ENCODE data around the gene PRSS27. TPM values are rescaled to one million over a fixed set of nuclear protein-coding genes. Genes with fewer than 3 reads are reported as not detected.

Gene PRSS27
- 191 TPM for total RNA-seq

GRCh38 chr16:2720064-2720457 lies at the start of gene PRSS27:
Gene PRSS27, minus strand, starts transcription at chr16:2720224. Its CDS starts 64 bp downstream, at chr16:2720160.
- peak; percentile 50 for ATAC-seq

- ATAC-seq, result peak; percentile 80
Observed at GRCh38 chr16:2769675-2770056, 49.6 kb upstream of the PRSS27 start.

- ATAC-seq, result peak; percentile 1
Observed at GRCh38 chr16:2769100-2769529, 49.1 kb upstream of the PRSS27 start.

DNA sequence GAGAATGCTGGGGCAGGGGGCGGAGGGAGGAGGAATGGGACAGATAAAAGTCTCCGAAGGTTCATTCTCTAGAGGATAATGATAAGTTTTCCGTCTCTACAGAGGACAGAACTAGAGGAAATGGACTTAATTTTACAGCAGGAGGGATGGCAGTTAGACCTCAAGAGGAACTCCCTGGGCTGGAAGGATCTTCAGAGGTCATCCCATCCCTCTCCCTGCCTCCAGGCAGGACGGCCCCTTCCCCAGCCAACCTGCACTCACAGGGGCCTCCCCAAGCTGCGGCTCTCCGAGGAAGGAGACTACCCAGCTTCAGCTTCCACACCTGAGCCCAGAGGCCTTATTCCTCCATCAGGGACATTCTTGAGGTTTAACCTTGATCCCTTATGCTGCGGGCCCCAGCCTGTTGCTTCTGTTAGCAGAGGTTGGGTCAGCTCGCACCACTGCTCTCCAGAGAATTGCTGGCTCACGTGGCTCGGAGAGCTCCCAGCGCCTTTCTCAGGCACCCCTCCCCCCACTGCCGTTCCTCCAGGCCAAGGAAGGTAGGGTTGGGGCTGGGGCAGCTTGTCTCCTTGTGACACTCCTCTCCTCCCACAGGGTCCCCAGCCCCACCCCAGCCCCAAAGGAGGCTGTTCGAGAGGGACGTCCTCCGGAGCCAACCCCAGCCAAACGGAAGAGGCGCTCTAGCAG lies 48.5 kb upstream of the PRSS27 start:
- peak; percentile 66 for ATAC-seq

- peak; percentile 64 for ATAC-seq
Observed at GRCh38 chr16:2767891-2768290, 47.9 kb upstream of the PRSS27 start.

- ATAC-seq, result no peak
Observed at GRCh38 chr16:2767140-2767731, 47.2 kb upstream of the PRSS27 start.

- no peak for ATAC-seq
Observed at GRCh38 chr16:2766430-2767139, 46.6 kb upstream of the PRSS27 start.

- no peak for ATAC-seq
Observed at GRCh38 chr16:2765462-2766404, 45.7 kb upstream of the PRSS27 start.

DNA sequence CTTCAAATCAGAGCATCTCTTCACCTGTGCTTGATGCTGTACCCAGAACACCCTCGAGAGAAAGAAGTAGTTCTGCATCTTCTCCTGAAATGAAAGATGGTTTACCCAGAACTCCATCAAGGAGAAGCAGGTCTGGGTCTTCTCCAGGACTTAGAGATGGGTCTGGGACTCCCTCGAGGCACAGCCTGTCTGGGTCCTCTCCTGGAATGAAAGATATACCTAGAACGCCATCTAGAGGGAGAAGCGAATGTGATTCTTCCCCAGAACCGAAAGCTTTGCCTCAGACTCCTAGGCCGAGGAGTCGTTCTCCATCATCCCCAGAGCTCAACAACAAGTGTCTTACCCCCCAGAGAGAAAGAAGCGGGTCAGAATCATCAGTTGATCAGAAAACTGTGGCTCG lies 44.7 kb upstream of the PRSS27 start:
- ATAC-seq, result no peak

DNA sequence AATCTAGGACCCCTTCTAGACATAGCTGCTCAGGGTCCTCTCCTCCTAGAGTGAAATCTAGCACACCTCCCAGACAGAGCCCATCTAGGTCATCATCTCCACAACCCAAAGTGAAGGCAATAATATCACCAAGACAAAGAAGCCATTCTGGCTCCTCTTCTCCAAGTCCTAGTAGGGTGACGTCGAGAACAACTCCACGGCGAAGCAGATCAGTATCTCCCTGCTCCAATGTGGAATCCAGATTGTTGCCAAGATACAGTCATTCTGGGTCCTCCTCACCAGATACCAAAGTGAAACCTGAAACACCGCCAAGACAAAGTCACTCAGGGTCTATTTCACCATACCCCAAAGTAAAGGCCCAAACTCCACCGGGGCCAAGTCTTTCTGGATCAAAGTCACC lies 43.1 kb upstream of the PRSS27 start:
- ATAC-seq, result no peak

DNA sequence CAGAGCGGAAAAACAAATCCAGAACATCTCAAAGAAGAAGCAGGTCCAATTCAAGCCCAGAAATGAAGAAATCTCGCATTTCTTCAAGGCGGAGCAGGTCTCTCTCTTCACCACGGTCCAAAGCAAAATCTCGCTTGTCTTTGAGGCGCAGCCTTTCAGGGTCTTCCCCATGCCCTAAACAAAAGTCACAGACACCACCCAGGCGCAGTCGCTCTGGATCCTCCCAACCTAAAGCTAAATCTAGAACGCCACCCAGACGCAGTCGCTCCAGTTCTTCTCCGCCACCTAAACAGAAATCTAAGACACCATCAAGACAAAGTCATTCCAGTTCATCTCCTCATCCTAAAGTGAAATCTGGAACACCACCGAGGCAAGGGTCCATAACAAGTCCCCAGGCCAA lies 42.7 kb upstream of the PRSS27 start:
- ATAC-seq, result no peak

DNA sequence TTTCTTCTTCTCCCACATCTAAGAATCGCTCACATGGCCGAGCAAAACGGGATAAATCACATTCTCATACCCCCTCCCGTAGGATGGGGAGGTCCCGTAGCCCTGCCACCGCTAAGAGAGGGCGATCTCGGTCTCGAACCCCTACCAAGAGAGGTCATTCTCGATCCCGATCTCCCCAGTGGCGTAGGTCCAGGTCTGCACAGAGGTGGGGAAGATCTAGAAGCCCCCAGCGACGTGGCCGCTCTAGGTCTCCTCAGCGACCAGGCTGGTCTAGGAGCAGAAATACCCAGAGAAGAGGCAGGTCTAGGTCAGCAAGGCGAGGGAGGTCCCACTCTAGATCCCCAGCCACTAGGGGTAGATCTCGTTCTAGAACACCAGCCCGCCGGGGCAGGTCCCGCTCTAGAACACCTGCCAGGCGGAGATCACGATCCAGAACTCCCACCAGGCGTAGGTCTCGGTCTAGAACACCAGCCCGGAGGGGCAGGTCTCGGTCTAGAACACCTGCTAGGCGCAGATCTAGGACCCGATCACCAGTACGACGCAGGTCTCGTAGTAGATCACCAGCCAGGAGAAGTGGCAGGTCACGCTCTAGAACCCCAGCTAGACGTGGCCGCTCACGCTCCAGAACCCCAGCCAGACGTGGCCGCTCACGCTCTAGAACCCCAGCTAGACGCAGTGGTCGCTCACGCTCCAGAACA lies 42.0 kb upstream of the PRSS27 start:
- no peak for ATAC-seq

DNA sequence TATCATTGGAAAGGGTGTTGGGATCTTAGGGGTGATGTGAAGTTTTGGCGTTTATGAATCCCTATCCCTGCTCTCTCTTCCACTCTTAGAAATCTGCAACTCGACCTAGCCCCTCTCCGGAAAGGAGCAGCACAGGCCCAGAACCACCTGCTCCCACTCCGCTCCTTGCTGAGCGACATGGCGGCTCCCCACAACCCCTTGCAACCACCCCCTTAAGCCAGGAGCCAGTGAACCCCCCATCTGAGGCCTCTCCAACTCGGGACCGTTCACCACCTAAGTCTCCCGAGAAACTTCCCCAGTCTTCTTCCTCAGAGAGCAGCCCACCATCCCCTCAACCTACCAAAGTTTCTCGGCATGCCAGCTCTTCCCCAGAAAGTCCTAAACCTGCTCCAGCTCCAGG lies 41.4 kb upstream of the PRSS27 start:
- no peak for ATAC-seq

DNA sequence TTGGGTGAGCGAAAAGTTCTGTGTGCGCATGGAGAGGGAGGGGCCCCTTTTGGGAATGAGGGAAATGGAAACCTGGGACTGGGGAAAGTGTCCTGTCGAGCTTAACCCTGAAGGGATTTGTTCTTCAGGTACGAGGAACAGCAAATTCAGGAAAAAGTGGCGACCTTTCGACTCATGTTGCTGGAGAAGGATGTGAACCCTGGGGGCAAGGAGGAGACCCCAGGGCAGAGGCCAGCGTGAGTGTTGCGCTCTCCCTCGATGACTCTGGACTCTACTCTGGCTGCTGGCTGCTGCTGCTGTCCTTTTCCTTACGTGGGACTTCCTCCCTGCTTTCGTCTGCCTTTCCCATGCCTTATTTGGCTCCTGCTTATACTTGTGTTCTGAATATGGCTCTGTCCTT lies 37.3 kb upstream of the PRSS27 start:
- no peak for ATAC-seq

GRCh38 chr16:2756288-2757015 lies 36.4 kb upstream of the PRSS27 start:
- no peak for ATAC-seq

DNA sequence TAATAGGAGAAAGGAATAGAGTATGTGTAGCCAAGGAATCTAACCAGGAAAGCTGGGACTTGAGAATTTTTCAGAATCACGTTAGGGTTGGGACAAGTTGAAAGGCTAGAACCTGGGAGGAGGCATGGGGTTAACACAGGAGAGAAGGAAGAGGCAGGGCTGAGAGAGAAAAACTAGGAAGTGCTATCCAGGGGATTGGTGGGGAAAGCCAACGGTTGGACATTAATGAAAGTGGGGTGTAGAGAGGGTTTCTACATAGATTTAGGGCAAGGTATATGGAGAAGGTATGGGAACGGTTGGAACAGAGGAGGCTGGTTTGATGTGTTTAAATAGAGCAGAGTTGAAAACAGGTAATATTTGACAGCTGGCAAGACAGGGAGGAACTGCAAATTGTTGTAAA lies 35.1 kb upstream of the PRSS27 start:
- ATAC-seq, result no peak

GRCh38 chr16:2753733-2754020 lies 33.7 kb upstream of the PRSS27 start:
- ATAC-seq, result no peak

DNA sequence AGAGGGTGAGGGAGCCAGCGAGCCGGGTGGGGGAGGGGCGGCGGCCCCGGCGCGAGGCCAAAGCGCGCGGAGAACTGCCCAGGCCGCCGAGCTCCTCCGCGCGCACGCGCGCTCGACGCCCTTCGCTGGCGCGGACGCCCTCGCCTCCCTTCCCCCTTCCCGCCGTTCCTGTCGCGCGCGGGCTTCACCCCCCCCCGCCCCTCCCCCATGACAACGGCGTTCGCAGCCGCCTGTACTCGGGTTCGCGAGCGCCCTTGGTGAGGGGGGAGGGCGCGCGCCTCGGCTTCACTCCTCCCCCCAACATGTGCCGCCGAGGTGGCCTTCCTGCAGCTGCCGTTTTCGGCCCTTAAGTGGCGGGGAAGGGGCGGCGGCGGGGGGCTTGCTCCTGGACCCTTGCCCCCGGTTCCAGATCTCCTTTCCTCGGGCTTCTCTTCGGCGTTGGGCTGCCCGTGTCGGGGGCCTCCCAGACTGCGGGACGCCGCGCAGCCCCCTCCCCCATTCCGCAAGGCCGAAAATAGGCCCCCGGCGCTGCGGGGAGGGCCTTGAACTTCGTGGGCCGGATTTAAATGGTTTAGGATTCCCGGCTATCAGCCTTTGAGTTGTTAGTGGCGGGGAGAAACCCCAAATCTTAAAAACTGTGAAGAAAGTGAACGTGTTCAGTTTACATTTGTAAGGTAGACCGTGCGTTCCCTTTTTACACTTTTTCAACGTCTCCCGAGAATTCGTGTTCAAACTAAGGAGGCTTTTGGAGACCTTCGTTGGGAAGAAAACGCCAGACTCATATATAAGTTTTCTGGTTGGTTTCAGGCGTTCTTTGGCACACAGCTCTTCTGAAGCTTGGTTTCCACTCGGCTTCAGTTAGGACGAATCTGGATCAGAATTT lies 33.1 kb upstream of the PRSS27 start:
- peak; percentile 79 for ATAC-seq

DNA sequence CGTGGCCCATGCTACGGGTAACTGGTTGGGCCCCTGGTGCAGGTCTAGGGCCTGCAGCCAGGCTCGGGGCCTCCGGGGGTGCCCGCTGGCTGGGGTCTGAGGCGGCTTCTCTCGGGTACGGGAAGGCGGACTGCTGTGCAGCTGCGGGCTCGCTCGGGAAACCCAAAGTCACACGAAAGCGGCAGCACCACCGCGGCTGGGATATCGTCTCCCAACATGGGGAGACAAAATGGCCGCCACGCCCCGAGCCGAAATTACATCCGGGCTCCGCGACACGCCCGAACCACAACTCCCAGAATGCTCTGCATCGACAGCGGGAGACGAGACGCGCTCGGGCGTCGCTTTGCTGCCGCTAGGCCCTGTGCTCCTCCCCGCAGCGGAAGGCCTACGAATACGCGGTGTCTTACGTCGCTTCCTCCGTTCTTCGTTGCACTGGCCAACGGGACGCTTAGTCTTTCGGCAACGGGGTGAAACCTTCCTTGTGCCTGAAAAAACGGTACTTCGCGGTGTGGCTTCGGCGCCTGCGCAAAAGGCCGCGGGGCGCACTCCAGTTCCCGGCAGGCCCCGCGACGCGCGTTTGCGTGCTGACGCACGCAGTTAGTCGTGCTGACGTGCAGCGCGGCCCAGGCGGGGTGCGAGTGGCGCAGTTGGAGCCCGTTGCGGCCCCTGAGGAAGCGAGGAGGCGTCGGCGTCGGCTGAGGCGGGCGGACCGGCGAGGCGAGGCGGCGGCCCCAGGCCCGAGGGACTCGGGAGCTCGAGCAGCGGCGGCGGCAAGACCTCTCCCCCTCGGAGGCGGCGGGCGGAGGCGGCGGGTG lies 32.2 kb upstream of the PRSS27 start, which contains the start of gene SRRM2:
TSS of gene SRRM2 (plus strand) at position 604 of the 815 bp plus-strand sequence. CDS start 3,727 bp downstream, outside the sequence.
- ATAC-seq, result peak; percentile 92

Measured in esophagus mucosa (tissue), 1 donor.